ENCODE data around the gene TEAD3.
A peak's percentile ranks its signal among the peaks of the same experiment; 100 is the strongest.

Gene TEAD3

GRCh38 chr6:35492258-35492973 is 4.5 kb downstream of the TEAD3 start:
- no peak overlapping the region for H3K4me3 ChIP-seq (ENCODE audit: low read depth, low read length)
- TF ChIP-seq CTCF (IDR thresholded peaks at IDR 0.05; ENCODE audit: low read depth, low read length) (no peak), POLR2A (IDR thresholded peaks at IDR 0.05; ENCODE audit: extremely low read depth, insufficient read length) (no peak), MAX (IDR thresholded peaks at IDR 0.05; ENCODE audit: low read depth, low read length) (no peak), MYC (IDR thresholded peaks at IDR 0.05; ENCODE audit: low read depth, low read length) (no peak)
- DNase-seq (ENCODE audit: low read depth) = peak; percentile 45

- TF ChIP-seq MAX (IDR thresholded peaks at IDR 0.05; ENCODE audit: low read depth, low read length) (no peak), MYC (IDR thresholded peaks at IDR 0.05; ENCODE audit: low read depth, low read length) (no peak), CTCF (IDR thresholded peaks at IDR 0.05; ENCODE audit: low read depth, low read length) (no peak), POLR2A (IDR thresholded peaks at IDR 0.05; ENCODE audit: extremely low read depth, insufficient read length) (no peak)
- peak; percentile 46 for DNase-seq (ENCODE audit: low read depth)
- H3K4me3 ChIP-seq (ENCODE audit: low read depth, low read length) = no peak overlapping the region
These were observed 5.2 kb downstream of the TEAD3 start for GRCh38 chr6:35491558-35492257.

GRCh38 chr6:35490821-35491557 is 5.9 kb downstream of the TEAD3 start:
- TF ChIP-seq MYC (IDR thresholded peaks at IDR 0.05; ENCODE audit: low read depth, low read length) (no peak), POLR2A (IDR thresholded peaks at IDR 0.05; ENCODE audit: extremely low read depth, insufficient read length) (no peak), CTCF (IDR thresholded peaks at IDR 0.05; ENCODE audit: low read depth, low read length) (no peak), MAX (IDR thresholded peaks at IDR 0.05; ENCODE audit: low read depth, low read length) (no peak)
- no peak overlapping the region for H3K4me3 ChIP-seq (ENCODE audit: low read depth, low read length)

GRCh38 chr6:35489995-35490791 is 6.7 kb downstream of the TEAD3 start:
- DNase-seq (ENCODE audit: low read depth) = peak; percentile 57
- TF ChIP-seq MAX (IDR thresholded peaks at IDR 0.05; ENCODE audit: low read depth, low read length) = no peak
- no peak for TF ChIP-seq POLR2A (IDR thresholded peaks at IDR 0.05; ENCODE audit: extremely low read depth, insufficient read length)
- no peak for TF ChIP-seq CTCF (IDR thresholded peaks at IDR 0.05; ENCODE audit: low read depth, low read length)
- TF ChIP-seq MYC (IDR thresholded peaks at IDR 0.05; ENCODE audit: low read depth, low read length) = no peak
- no peak overlapping the region for H3K4me3 ChIP-seq (ENCODE audit: low read depth, low read length)

More at GRCh38 chr6:35490821-35491557, 5.9 kb downstream of the TEAD3 start:
- no peak for DNase-seq (ENCODE audit: low read depth)

- no peak overlapping the region for H3K4me3 ChIP-seq (ENCODE audit: low read depth, low read length)
- TF ChIP-seq MAX (IDR thresholded peaks at IDR 0.05; ENCODE audit: low read depth, low read length) (no peak), MYC (IDR thresholded peaks at IDR 0.05; ENCODE audit: low read depth, low read length) (no peak), CTCF (IDR thresholded peaks at IDR 0.05; ENCODE audit: low read depth, low read length) (no peak), POLR2A (IDR thresholded peaks at IDR 0.05; ENCODE audit: extremely low read depth, insufficient read length) (no peak)
- DNase-seq (ENCODE audit: low read depth) = peak; percentile 21
These were observed 7.8 kb downstream of the TEAD3 start for GRCh38 chr6:35489066-35489465.
